Measurements from ENCODE around the gene ATP6V0D1.

DNA sequence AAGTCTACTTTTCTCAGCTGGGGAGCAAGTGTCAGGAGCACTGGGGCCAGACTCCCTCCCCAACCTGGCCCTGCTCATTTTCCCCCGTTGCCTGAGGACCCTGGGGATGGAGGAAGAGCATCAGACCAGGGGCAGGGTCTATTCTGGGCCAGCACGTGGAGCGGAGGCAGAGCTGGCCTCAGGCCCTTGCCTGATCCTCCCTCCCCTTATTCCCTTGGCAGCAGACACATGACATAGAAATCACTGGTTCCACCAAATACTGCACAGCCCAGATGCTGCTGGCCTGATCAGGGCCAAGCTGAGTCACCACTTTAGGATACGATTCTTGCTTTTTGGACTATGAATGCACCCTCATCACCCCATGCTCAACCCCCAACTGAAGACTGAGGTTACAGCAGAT, 18.1 kb upstream of the ATP6V0D1 start:
- TF ChIP-seq, protein P1, sequence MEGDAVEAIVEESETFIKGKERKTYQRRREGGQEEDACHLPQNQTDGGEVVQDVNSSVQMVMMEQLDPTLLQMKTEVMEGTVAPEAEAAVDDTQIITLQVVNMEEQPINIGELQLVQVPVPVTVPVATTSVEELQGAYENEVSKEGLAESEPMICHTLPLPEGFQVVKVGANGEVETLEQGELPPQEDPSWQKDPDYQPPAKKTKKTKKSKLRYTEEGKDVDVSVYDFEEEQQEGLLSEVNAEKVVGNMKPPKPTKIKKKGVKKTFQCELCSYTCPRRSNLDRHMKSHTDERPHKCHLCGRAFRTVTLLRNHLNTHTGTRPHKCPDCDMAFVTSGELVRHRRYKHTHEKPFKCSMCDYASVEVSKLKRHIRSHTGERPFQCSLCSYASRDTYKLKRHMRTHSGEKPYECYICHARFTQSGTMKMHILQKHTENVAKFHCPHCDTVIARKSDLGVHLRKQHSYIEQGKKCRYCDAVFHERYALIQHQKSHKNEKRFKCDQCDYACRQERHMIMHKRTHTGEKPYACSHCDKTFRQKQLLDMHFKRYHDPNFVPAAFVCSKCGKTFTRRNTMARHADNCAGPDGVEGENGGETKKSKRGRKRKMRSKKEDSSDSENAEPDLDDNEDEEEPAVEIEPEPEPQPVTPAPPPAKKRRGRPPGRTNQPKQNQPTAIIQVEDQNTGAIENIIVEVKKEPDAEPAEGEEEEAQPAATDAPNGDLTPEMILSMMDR (IDR thresholded peaks at IDR 0.05), result no peak
- no peak for TF ChIP-seq EZH2 (IDR thresholded peaks at IDR 0.05; ENCODE audit: borderline replicate concordance, insufficient read depth, low read depth, low read length, poor library complexity, severe bottlenecking)
